Frontal cortex (tissue), 4 donors: ENCODE measurements around the gene SCN4A. TPM values are rescaled to one million over a fixed set of nuclear protein-coding genes. Genes with fewer than 3 reads are reported as not detected.
A peak's percentile ranks its signal among the peaks of the same experiment; 100 is the strongest.
"Not testable (repeated sequence)": the region's sequence is repeated elsewhere in the genome, so short reads cannot be mapped to it uniquely, and the experiment has no call there.

Experiments
- DNase-seq, 2 donors: peaks; one replicate each; pipeline ENCODE4 v3.0.0; 2012; ENCODE audit warnings: low spot score in 2 of 2
- FAIRE-seq: peaks from 2 replicates; lab custom pipeline; 2012; peaks lifted over from hg19 to GRCh38; lab: Jason Lieb, UNC
- total RNA-seq: library from RNA; depleted of rRNA; stranded (reverse); fragments of >200 nt; gene quantifications from one replicate; pipeline ENCODE4 v1.2.3, GENCODE V29; 2014
- donor health status: control.
- donor health status: control.
- donor health status: control.

SCN4A gene
- total RNA-seq, 1 donor from 2014 or later = not detected

DNA sequence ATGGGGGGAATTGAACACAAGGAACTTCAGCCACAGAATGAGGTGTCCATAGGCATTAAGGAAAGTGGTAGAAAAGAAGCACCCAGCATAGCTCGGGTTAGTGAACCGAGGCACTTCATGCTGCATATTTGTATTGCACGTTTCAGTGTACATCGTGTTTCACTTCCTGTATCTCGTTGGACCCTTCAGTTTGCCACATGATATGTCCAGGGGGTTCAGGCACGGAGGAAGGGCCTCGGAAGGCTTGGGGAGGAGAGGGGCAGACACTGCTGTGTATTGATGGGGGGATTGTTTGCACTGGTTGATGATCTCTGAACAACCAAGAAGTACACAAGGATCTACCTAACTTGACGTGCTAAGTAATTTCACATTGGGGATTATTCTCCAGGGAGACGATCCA is 50.3 kb downstream of the SCN4A start:
- not testable (repeated sequence) for DNase-seq, FAIRE-seq

DNA sequence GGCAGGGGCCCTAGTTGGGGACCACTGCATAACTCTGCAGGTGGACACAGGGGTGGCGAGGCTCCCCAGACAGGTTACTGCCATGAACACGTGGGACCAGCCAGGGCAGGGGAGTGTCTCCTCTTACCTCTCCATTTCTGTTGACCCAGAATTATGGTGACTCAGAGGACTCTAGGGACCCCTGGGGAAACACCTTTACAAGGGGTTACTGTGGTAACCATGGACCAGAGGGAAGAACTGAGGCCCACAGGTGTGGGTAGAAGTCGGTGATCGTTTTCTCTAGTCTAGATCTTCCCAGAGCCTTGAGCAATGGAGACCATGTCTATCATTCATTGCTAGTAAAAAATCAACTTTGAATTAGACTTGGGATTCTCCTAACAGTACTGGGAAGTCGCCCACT is 51.9 kb downstream of the SCN4A start:
- not testable (repeated sequence) for FAIRE-seq, DNase-seq

DNA sequence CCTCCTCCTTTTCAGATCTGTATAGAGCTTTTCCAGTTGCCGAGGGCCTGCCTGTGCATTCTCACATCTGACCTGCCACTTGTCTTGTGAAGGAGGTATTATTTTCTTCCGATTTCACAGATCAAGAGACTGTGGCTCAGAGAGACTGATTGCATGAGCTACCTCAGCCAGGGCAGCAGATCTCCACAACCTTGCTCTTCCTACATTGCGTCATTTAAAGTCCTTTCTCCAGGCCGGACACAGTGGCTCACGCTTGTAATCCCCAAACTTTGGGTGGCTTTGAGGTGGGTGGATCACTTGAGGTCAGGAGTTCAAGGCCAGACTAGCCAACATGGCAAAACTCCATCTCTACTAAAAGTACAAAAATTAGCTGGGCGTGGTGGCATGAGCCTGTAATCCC is 52.7 kb downstream of the SCN4A start:
- not testable (repeated sequence) for FAIRE-seq, DNase-seq

DNA sequence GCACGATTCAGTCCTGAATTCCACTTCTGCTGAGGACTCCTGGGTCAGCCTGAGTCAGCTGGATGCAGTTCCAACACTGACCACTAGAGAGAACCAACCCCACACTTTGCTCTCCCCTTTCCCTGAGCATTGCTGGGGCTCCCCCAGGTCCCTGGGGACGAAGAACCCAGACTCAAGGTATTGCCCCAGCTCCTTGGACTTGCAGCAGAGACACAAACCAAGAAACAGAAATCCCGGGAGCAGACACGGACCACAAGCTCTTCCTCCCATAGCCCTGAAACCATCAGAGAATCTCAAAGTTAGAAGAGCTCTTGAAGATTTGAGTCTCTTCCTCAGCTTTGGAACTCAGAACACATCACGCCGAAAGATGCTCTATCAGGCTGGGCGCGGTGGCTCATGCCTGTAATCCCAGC is 53.4 kb downstream of the SCN4A start:
- no peak for FAIRE-seq
- peak in 1 of 2 donors; percentile 81 for DNase-seq

GRCh38 chr17:63918789-63919305 is 53.9 kb downstream of the SCN4A start, which contains the start of gene GH1:
GH1 (minus strand) TSS chr17:63918839; CDS start chr17:63918776, 63 bp downstream.
- FAIRE-seq, DNase-seq: not testable (repeated sequence)

DNA sequence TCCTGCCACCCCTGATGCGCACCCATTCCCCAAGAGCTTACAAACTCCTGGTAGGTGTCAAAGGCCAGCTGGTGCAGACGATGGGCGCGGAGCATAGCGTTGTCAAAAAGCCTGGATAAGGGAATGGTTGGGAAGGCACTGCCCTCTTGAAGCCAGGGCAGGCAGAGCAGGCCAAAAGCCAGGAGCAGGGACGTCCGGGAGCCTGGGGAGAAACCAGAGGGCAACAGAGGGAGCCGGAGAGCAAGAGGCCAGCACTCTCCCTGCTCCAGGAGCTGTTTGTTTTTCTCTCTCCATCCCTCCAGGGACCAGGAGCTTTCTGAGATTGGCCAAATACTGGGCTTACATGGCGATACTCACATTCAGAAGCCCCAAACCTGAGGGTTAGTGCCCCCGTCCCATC is 54.4 kb downstream of the SCN4A start:
- no peak for FAIRE-seq
- no peak for DNase-seq

GRCh38 chr17:63917646-63918045 is 55.1 kb downstream of the SCN4A start:
- DNase-seq (no peak), FAIRE-seq (no peak)

- FAIRE-seq, DNase-seq: not testable (repeated sequence)
Observed at GRCh38 chr17:63917206-63917605, 55.5 kb downstream of the SCN4A start.

- FAIRE-seq (no peak), DNase-seq (no peak)
Observed at GRCh38 chr17:63916566-63917185, 56.0 kb downstream of the SCN4A start.

DNA sequence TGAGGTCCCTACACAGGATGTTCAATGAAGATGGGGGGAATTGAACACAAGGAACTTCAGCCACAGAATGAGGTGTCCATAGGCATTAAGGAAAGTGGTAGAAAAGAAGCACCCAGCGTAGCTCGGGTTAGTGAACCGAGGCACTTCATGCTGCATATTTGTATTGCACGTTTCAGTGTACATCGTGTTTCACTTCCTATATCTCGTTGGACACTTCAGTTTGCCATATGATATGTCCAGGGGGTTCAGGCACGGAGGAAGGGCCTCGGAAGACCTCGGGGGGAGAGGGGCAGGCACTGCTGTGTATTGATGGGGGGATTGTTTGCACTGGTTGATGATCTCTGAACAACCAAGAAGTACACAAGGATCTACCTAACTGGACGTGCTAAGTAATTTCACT is 57.0 kb downstream of the SCN4A start:
- not testable (repeated sequence) for FAIRE-seq, DNase-seq

GRCh38 chr17:63914471-63914870 is 58.2 kb downstream of the SCN4A start:
- DNase-seq (no peak), FAIRE-seq (no peak)

DNA sequence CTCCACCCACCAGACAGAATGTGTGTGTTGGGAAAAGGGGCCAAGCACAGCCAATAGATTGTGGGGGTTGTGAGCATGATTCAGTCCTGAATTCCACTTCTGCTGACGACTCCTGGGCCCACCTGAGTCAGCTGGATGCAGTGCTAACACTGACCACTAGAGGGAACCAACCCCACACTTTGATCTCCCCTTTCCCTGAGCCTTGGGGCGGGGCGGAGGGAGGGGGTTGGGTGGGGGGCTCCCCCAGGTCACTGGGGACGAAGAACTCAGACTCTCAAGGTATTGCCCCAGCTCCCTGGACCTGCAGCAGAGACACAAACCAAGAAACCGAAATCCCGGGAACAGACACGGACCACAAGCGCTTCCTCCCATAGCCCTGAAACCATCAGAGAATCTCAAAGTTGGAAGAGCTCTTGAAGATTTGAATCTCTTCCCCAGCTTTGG is 61.0 kb downstream of the SCN4A start:
- no peak for FAIRE-seq

GRCh38 chr17:63911041-63911635 is 61.6 kb downstream of the SCN4A start, which contains the start of gene CSHL1:
CSHL1 (minus strand) TSS chr17:63911258; CDS start chr17:63911196, 62 bp downstream.
- no peak for DNase-seq

More for the DNA sequence above, 61.0 kb downstream of the SCN4A start:
- peak in 1 of 2 donors; percentile 67 for DNase-seq

GRCh38 chr17:63910096-63910495 is 62.6 kb downstream of the SCN4A start:
- FAIRE-seq (no peak), DNase-seq (no peak)

More at GRCh38 chr17:63911041-63911635, 61.6 kb downstream of the SCN4A start, which contains the start of gene CSHL1:
- FAIRE-seq = no peak

DNA sequence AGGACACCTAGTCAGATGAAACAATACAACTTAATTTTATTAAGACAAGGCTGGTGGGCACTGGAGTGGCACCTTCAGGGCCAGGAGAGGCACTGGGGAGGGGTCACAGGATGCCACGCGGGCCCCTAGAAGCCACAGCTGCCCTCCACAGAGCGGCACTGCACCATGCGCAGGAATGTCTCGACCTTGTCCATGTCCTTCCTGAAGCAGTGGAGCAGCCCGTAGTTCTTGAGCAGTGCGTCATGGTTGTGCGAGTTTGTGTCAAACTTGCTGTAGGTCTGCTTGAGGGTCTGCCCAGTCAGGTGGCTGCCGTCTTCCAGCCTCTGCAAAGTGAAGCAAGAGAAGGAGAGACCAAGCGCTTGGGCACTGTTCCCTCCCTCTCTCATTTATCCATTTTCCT is 63.1 kb downstream of the SCN4A start:
- FAIRE-seq, DNase-seq: not testable (repeated sequence)

DNA sequence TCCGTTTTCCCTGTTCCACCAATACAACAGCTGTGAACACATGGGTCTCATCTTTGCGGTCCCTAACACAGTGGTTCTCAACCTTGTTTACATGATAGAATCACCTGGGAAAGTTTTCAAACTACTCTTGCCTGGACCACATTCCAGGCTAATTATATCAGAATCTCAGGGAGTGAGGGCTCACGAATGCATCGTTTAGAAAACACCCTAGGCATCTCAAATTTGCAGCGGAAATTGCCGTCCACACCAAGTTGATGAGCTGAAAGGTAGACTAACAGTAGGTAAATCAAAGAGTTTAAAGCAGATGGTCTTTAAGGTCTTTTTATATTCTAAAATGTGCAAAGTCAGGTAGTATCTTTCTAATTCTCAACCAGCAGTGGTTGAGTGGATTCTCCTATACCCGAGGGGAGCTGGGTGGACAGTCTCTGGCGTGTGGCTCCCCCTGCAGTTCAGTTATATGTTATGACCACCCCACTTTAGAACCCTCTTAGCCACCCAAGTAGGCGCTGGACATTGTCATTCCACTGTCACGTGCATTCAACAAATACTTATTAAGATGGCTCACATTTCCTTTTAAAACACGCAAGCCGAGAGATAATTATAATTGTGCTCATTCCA is 65.4 kb downstream of the SCN4A start:
- DNase-seq, FAIRE-seq: not testable (repeated sequence)

- FAIRE-seq = not testable (repeated sequence)
Observed at GRCh38 chr17:63904796-63905195, 67.9 kb downstream of the SCN4A start.

GRCh38 chr17:63903787-63904201 is 68.9 kb downstream of the SCN4A start:
- FAIRE-seq, DNase-seq: not testable (repeated sequence)

More at GRCh38 chr17:63904796-63905195, 67.9 kb downstream of the SCN4A start:
- not testable (repeated sequence) for DNase-seq

GRCh38 chr17:63901971-63902370 is 70.7 kb downstream of the SCN4A start:
- not testable (repeated sequence) for DNase-seq, FAIRE-seq
